Right kidney (tissue), 1 donor: ENCODE measurements around the gene EVX2.

Experiments
- DNase-seq: peaks from one replicate; pipeline ENCODE4 v3.0.0-alpha.2; 2016

The EVX2 gene

GRCh38 chr2:176096243-176096985 lies 12.7 kb upstream of the EVX2 start:
- DNase-seq: peak; percentile 80

DNA sequence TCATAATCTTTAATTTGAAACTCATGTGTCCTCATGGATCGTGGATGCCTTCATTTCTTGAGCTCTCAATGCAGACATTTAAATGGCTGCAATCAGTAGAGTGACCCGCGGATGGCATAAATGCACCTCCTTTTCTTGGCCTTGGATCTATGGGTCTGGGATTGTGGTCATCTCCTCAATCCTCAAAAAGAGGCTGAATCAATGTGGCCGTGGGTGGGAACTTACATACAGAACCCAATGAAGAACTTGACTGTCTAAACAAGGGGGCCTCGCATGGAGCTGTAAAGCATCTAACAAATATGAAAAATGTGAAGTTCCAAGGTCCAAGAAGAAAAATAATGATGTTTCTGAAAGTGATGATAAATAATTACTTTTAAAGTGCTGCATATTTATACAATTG lies 11.7 kb upstream of the EVX2 start:
- DNase-seq: no peak

DNA sequence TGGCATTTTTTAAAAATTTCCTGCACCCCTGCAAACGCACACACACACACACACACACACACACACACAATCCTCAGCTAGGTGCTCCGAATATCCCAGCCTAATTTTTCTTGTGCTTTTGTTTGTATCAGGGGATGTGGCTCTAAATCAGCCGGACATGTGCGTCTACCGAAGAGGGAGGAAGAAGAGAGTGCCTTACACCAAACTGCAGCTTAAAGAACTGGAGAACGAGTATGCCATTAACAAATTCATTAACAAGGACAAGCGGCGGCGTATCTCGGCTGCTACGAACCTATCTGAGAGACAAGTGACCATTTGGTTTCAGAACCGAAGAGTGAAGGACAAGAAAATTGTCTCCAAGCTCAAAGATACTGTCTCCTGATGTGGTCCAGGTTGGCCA lies 10.6 kb upstream of the EVX2 start:
- no peak for DNase-seq

- DNase-seq: no peak
Measured at GRCh38 chr2:176093898-176094249, 10.1 kb upstream of the EVX2 start.

DNA sequence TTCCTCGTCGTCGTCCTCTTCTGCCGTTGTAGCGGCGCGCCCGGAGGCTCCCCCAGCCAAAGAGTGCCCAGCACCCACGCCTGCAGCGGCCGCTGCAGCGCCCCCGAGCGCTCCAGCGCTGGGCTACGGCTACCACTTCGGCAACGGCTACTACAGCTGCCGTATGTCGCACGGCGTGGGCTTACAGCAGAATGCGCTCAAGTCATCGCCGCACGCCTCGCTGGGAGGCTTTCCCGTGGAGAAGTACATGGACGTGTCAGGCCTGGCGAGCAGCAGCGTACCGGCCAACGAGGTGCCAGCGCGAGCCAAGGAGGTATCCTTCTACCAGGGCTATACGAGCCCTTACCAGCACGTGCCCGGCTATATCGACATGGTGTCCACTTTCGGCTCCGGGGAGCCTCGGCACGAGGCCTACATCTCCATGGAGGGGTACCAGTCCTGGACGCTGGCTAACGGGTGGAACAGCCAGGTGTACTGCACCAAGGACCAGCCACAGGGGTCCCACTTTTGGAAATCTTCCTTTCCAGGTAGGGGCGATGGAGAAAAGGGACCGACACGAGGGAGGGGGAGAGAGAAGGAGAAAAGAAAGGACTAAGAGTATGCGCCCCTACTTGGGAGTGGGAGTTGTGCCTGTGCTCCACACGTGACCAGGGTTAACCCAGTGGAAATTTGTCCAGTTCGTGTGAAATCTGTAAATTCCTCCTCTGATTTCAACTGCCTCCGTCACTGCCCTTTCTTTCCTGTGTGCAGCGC lies 9.6 kb upstream of the EVX2 start:
- DNase-seq: no peak

- peak; percentile 87 for DNase-seq
Measured at GRCh38 chr2:176092270-176093144, 8.7 kb upstream of the EVX2 start, which contains the start of gene HOXD13. TSS of gene HOXD13 (plus strand) at chr2:176092721. CDS start at chr2:176092891, 170 bp downstream.

- DNase-seq: peak; percentile 68
Measured at GRCh38 chr2:176091329-176092258, 7.8 kb upstream of the EVX2 start.

DNA sequence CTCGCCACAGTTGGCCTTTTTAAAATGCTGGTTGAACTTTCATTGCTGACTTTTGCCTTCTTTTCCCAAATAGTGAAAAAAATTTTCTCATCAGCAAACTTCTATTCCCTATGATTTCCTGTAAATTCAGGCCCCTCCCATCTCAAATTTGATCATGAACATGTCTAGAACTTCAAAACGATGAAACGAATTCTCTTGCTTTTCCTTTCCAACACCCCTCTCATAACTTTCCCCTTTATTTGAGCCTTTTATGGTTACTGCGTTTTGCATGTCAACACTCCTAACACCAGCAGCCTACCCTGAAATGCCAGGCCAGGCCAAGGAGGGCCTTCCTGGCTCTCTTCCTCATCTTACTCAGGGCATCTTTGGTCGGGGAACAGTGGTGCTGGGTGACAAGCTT lies 7.1 kb upstream of the EVX2 start:
- DNase-seq: no peak

DNA sequence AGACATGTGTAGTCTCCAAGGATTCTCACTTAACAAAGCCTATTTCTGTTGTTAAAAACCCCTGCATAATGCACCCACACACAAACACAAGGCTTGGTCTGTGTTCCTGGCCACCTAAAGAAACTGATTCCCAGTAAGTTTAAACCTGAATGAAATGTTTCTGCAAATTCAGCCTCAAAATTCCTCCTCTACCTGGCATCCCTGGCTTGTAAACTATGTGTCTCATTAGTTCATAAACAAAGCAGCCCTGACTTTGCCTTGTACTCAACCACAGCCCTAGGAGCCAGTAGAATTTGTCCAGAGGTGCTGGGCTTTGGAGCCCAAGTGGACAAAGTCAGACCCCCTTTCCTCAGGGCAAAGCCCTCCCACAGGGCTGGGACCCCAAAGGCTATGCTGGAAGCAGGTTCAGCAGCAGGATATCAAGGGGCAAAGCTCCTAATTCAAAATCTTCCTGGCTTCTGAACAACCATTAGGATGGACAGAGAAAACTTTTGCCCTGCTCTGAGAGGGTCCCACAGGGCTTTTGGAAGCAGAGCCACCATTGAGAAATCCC lies 6.2 kb upstream of the EVX2 start:
- DNase-seq: peak; percentile 24

DNA sequence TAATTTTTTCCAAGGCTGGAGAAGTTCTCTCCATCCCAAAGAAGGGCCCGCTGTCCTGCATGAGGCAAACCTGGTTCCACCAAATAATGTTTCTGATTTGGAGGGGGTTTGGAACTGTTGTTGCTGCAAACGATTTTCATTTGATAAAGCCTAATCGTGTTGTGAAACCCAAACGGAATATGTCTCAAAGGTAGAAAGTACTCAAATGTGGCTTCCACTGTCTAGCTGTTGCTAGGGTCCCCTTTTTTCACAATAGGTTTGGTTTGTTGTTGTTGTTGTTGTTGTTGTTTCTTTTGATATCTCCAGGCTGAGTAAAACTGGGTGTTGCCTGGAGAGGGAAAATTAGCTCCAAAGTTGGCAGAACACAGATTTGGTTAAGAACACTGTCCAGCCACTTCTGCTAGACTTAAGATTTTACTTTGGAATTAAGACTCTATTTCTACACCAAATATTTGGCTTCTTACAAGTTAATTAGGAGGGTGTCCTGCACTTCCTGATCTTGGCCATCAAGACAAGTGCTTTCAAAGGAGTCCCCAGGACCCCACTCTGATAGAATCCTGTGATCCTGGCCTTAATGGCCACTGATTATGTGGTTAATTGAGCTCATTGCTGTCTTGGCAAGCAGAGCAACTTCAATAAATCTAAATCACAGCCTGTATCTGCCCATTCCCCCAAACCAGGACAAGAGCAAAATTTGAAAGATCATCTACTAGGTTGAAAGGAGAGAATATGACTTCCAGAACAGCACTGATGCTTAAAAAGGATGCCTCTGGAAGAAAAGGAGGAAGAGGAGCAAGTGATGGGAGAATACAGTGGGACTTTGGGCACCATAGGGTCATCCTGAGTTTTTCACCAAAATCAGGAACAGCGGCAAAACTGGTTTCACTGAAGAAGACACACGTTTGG lies 5.4 kb upstream of the EVX2 start:
- DNase-seq: peak; percentile 26

GRCh38 chr2:176088048-176088936 lies 4.5 kb upstream of the EVX2 start:
- DNase-seq: peak; percentile 89

DNA sequence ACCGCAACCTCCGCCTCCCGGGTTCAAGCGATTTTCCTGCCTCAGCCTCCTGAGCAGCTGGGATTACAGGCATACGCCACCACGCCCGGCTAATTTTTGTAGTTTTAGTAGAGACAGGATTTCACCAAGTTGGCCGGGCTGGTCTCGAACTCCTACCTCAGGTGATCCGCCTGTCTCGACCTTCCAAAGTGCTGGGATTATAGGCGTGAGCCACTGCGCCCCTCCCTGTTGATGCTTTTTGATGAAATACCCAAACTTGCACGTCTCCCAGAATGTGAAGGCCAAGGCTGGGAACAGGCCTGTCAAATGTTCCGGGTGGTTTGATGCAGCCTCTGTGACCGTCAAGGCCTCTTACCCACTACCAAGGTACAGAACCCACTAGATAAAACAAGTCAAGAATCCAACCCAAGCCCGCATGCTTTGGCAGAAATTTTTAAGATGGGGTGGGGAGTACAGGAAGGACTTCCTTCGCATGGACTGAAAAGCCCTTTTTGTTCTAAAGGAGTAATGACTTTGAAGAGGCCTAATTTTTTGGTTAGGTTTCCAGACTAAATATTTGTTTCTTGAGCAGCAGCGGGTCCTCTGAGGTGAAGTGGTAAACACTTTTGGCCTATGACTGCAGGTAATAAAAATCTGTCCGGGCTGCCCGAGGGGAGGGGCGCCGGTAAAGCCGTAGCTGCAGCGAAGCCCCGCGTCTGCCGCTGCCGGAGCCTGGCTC lies 3.7 kb upstream of the EVX2 start:
- no peak for DNase-seq

DNA sequence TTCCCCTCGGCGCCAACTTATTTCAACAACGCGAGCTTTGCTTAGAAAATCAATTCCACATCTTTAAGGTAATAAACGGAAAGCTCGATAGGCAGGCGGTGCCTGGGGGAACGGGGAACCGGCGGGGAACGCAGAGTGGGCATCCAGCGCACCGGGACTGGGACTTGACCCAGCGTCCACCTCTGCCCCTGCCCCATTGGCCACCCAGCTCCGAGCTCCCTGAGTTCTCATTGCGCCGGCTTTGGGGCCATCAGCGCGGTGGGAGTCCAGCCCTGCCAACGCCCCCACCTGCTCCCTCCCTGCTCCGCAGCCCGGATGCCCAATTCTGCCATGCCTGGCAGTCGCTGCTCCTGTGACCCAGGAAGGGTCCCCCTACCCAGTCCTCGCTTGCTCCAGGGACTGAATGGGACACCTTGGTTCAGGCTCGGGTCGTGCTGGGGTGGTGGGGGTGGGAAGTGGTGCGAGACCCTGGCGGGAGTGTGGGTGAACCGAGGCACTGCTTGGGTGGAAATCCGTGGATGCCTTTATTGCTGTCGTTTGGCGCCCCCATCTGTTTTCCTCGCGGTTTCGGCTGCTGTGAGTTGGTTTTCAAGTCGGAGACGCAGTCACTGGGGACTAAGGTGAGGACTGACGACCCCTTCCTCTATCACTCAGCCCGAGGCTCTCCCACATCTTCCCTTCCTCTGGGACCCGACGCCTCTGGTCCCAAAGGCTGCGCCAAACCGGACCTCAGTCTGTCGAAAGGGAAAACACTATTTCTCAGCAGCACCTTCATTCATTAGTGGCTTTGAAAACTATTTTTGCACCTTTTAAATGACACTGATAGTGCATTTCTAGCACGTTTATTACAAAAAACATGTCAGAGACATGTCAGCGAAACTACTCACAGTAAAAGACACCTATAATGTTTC lies 2.4 kb upstream of the EVX2 start:
- DNase-seq: peak; percentile 70

- DNase-seq: peak; percentile 71
Measured at GRCh38 chr2:176085120-176085788, 1.5 kb upstream of the EVX2 start.

DNA sequence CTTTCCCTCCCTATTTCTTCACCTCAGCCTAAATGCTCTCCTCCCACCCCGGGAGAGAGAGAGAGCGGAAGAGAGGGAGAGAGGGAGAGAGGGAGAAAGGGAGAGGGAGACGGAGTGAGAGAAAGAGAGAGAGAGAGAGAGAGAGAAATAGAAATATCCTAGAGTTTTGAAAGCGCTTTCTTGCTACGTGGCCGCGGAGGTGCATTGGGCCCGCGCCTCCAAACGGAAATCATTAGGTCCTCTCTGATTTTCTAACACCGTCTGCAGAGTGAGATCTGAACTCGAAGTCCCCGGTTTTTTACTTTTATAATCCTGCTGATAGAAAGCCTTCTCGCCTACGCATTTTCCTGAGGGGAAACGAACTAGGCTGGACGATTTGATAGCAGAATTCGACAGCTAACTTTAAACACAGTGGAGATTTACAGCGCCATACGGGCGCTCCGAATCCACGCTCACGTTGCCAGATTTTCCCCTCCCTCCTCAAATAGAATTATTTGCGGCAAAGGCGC lies 903 bp upstream of the EVX2 start:
- DNase-seq: no peak
